Endothelial cell of umbilical vein (primary cell): ENCODE results near the gene FNIP1.

Source experiments
- CTCF ChIP-seq, 2 donors: IDR thresholded peaks; 1 replicate in 1 of 2; 2 replicates in 1 of 2; pipeline ENCODE4 v1.5.1; 2011; ENCODE audit warnings: low read length in 2 of 2, mild to moderate bottlenecking in 2 of 2, moderate library complexity in 2 of 2, control low read depth in 1 of 2, inconsistent platforms in 1 of 2, low read depth in 1 of 2; ENCODE audit not compliant: insufficient read depth in 1 of 2; ENCODE audit errors: extremely low read depth in 1 of 2
- POLR2AphosphoS5 ChIP-seq: IDR thresholded peaks from 2 replicates; pipeline ENCODE4 v1.6.1; 2012; ENCODE audit warnings: low read depth, mild to moderate bottlenecking, control low read depth, low read length, moderate library complexity; ENCODE audit not compliant: insufficient read depth

GRCh38 chr5:131774652-131775367, 22.0 kb downstream of the FNIP1 start:
- TF ChIP-seq POLR2AphosphoS5, result no peak
- TF ChIP-seq CTCF (IDR thresholded peaks at IDR 0.05; ENCODE audit: extremely low read depth in 1 of 2, insufficient read depth in 1 of 2, low read depth in 1 of 2, low read length in 2 of 2), result no peak
